NCI-H460 (cell line): Measurements from ENCODE around the gene TIMP4. TPM values are rescaled to one million over a fixed set of nuclear protein-coding genes. Genes with fewer than 3 reads are reported as not detected.
A peak's percentile ranks its signal among the peaks of the same experiment; 100 is the strongest.

Experiments
- DNase-seq: peaks from one replicate; pipeline ENCODE4 v3.0.0-alpha.2; 2016; ENCODE audit warnings: low read depth; ENCODE audit errors: extremely low read depth
- total RNA-seq: library from RNA; depleted of rRNA; stranded (reverse); fragments of >200 nt; shearing (Covaris generic); gene quantifications from 2 replicates; pipeline ENCODE4 v1.2.3, GENCODE V29; 2014

The TIMP4 gene
- total RNA-seq, 1 experiment from 2014 or later, result 4.7 TPM

DNA sequence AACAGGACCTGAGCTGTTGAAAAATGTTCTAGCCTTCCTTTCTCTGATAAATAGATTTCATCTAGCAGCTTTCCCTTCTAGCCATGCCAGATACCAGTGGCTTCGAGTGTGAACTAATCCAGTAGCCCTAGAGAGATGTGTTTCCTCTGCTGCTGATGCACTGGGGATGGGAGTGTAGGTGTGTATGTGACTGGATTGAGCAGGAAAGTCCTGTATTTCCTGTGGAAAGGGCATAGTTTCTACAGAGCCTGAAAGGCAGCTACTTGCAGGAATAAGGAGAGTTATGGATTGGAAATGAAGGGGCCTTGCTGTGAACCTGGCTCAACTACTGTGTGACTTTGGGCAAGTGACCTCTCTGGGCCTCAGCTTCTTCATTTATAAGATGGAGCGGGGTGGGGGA, 8.6 kb downstream of the TIMP4 start:
- DNase-seq, result no peak

DNA sequence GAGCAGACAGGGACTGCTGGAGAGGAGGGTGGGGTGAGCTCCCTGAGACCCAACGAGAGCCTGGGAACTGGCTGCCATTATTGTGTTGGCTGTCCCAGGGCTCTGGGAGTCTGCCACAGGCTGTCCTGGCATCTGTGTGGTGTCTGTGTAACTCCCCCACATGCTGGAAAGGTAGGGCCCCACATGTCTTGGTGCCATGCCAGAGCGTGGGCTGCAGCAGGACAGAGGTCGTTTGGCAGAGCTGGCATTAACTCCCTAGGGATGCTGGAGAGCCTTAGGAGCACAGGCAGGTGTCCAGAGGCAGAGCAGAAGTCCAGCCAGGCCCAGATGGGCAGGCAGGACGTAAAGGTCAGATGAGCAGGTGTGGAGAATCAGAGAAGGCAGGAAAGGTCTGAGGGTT, 9.7 kb downstream of the TIMP4 start:
- DNase-seq, result no peak

DNA sequence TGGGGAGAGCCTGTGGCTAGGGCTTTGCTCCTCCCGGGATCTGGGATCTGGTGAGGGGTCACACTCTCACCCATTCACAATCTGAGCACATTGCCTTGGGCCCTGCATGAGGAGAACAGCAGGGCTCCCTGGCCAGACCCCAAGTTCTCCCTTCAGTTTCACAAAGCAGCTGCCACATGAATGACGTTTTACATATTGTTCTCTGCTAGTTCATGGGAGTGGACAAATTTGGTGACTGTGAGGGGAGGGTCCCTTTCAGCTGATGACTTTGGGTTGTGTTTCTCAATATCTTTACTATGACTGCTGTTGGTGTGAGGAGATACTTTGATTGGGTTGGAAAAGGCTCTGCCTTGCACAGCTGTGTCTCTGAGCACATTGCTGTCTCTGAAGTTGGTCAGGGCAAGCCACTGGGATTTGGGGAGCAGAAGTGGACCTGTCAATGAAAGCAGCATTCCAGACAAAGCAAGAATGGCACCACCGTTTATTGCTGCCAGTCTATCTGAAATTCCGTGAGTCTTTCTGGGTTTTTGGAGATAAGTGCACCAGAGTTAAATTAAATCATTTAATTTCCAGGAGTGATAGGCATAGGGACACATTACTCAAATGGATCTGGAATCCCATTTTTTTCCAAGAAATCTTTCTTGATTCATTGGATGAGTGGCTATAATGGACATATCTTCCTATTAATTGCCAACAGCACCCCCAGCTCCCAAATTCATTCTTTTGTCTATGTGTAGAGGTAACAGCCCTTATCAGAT, 10.3 kb downstream of the TIMP4 start:
- no peak for DNase-seq

DNA sequence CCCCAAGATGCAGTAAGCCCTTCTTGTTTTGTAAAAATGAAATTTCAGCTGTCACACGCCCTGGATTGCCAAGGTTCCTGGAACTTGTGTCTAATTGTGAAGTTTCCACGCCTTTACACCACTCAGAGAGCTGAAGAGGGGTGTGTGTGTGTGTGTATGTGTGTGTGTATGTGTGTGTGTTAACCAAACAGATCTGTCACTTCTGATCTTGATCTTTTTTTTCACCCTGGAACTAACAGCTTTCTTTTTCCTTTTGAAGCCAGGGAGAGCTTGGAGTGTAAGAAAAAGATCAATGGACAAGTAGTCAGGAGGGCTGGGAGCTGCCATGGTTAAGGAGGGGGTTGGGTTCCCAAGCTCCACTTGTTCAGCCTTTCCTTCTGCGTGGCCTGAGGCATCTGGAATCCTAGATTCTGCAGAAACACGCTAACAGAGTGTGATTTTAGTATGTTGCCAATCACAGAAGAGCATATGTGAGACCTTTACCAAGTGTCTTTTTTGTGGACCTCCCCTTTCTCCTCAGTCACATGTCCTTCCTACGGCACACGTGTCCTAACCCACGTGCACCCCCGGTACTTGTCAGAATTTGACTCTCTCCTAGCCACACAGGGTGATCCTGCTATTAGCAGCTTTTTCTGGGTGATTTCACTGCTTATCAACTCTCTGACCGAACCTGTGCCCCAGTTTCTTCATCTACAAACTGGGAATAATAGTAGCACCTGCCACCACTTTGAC, 11.5 kb downstream of the TIMP4 start:
- no peak for DNase-seq

DNA sequence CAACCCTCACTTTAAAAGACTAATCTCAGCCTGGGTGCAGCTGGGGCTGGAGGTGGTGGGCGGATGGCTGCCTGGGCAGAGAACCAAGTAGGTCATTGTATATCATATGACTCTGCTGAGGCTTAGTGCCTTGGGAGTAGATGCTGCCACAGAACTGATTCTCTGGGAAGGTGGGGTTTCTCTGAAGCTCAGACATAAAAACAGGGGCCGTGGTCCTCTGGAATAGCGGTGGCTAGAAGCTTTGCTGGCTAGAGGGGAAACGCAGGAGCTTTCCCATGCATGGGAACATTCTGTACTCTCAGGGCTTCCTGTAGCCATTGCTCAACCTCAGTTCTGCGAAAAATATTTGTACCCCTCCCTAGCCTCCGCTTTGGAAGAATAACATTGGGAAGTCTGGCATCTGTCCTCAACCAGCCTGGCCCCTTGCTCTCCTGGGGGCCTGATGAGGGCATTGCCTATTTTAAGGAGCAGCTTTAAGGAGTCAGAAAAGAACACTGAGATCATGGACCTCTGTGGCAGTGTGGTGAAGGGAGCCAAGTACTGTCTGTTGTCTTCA, 14.7 kb downstream of the TIMP4 start:
- DNase-seq, result no peak

DNA sequence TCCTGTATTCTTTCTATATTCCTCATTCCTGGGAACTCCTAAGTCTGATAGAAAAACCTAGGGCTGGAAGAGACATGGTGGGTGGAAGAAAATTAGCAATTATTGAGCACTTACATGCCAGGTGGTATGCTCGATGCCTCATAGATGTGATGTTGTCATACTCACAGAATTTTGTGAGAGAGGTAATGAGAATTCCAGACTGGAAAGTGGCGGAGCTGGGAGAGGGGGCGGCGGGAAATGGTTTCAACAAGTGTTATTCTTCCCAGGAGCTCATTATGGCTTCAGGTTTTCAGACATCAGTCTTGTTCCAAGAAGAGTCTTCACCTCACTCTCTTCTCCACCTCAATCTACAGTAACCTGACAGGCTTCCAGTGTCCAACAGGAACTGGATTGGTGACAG, 16.2 kb downstream of the TIMP4 start:
- no peak for DNase-seq

DNA sequence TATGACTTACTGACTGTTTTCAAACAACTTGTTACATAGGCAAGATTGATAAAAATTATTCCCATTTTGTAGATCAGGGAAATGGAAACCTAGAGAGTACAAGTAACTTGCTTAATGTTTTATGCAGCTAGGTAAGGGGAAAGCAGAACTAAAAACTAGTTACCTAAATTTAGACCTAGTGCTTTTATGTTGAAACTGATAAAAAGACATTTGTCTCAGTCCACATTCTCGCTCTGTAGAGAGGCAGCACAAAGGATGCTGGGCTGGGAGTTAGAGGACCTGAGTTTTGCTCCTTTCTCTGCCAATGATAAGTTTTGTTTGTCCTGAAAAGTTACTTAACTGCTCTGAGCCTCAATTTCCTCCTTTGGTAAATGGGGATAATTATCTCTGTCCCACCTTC, 17.4 kb downstream of the TIMP4 start:
- no peak for DNase-seq

DNA sequence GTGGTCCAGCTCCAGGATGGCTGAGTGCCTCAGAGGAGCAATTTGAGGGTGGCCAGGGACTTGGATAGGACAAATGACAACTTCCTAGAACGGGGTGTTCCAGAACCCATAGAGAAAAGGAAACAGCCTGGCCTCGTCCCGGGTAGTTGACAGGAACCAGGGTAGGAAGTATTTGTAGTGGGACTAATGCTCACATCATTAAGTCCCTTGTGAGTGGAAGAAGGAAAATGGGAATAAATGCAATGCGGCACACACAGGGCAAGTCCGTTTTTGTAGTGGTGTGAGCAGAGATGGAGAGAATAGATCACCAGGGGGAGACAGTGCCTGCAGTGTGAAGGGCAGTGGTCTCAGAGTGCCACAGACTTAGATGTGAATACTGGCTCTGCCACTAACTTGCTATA, 19.6 kb downstream of the TIMP4 start:
- no peak for DNase-seq

DNA sequence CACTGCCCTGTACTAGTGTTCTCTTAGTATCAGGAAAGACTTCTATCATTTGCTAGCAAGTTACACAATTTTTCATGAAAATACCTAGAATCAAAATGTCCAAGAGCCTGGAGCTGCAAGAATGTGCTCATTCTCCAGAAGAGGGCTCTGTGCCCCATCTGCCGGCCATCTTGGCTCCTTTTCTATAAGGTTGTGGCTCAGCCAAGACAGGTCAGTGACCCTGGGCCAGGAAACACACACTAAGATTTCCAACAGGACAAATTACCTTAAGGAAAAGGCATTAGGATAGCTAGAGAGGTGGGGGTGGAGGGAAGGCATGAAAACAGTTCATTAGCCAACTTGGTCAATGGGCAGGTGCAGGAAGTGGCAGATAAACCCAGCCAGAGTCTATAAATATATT, 20.7 kb downstream of the TIMP4 start:
- peak; percentile 27 for DNase-seq

DNA sequence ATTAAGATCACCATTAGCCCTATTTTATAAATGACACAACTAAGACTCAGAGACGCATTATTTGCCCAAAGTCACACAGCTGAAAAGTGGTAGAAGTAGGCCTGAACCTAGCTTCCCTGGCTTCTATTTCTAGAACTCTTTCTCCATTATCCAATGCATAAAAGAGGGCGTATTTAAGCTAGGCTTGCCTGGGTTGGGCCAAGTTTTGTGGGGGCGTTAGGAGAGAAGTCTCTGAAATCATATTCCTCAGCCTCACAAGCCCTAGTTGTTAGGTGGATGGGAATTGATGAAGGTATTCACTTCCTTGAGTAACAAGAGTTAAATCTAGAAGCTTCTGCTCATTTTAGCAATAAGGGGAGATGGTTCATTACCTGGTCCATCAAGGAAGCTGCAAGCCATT, 22.3 kb downstream of the TIMP4 start:
- no peak for DNase-seq

DNA sequence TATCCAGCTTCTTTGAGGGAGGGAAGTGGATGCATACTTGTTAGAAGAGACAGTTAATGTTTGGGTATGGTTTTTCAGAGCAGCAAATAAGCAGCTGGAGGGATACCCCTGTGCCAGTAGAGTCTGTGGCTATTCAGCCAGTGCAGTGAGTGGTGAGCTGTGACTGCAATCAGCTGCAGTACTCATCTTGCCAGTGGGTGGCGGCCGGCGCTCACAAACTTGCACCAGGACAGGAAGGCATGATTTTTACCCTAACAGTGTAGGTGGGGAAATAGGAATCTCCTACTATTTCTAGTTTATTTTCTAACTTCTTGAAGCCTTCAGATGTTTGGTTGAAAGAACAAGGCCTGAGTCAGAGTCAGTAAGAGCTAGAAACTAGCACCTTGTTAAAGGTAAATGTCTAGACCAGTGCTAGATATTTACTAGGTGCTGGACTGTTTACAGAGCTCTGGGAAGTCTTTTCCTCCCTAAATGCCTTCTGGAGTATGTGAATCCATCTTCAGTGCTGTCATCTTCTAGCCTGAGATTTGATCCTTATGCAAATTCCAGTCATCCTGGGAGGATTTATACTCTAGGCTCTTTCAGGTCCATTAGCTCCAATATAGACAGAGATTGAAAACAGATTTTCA, 23.6 kb downstream of the TIMP4 start:
- peak; percentile 37 for DNase-seq

DNA sequence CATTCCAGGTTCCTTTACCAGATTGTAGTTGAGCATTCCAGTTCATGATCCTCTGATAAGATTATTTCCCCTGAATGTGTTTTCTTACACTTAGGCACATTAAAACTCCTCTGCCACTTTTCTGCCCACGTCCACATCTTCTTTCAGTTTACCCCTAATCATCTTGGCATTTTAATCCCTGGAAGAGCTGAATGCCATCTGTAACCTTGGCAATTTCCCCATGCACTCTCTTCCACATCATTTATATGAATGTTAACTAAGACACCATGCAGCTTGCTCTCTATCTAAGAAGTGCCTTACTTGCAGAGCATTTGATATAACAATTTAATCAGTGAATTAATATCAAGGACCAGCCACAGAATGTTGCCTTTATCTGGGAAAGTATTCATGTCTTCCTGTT, 25.8 kb downstream of the TIMP4 start:
- no peak for DNase-seq

DNA sequence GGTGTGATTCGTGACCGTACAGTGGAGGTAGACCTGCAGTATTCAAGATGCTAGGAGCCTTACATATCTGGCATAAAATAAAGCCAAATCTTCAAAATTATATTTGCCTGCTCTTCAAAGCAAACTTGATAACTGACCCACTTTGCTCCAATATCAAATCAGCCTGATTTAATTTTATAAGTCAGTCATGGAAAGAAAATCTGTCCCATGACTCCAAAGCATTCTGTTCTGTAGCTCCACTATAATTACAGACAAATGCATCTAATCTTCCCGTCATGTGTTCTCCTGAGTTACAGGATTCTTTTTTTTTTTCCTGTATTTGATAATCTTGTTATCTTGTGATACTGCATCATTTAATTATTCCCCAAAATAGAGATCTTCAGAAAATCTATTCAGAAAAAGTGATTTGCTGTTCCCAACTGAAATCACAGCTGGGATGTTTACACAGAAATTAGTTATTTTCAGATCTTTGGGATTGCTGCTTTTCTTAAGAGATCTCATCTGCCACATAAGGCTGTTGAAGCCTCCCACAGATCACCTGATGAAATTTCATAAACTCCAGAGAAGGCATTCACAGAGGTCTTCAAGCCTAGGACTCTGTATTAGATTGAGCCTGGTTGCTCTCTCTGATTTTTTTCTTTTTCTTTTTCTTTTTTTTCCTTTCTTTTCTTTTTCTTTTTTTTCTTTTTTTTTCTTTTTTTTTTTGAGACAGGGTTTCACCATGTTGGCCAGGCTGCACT, 27.2 kb downstream of the TIMP4 start:
- no peak for DNase-seq

DNA sequence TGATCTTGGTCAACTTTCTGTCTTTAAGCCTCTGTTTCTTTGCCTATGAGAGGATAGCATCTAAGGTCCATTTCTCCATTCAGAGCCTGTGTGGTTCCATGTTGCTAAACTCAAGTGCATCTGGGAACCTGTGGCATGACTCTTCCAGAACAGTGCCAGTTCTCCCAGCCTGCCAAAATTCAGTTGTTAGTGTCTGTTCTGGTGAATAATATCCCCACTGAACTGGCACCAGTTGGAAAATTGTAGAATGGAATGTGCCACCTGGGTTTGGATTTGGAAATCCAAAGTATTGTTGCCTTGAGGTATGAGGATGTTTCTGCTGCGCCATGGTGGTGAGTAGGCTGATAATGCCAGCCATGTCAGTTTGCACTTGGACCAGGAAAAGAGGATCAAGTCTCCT, 31.3 kb downstream of the TIMP4 start:
- no peak for DNase-seq

DNA sequence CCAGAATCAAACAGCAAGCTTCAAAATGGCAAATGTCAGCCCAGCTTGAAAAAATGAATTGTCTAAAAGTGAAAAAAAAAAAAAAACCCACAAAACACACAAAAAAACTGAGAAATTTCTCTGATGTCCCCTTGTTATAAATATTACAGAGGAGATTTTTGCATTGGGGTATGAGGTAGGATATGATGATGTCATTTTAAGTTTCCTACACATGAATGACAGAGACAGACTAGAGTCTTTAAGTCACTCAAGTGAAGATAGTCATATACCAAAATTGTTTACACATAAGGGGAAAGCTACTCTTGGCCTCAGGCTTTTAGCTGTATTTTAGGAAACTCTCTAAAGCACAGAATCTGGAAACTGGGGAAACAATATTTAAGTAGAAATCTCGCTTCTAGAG, 32.9 kb downstream of the TIMP4 start:
- DNase-seq, result no peak

DNA sequence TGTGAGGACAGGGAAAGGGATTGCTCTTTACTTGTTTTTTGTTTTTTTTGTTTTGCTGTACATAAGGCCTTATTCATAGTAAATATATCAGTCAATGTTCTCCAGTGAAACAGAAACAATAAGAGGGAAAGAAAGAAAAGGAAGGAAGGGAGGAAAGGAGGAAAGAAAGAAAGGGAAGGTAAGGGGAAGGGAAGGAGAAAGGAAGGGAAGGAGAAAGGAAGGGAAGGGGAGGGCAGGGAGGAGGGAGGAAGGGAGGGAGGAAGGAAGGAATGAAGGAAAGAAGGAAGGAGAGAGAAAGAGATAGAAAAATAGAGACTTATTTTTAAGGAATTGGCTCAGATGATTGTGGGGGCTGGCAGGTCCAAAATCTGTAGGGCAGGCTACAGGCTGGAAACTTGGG, 37.2 kb downstream of the TIMP4 start:
- DNase-seq, result no peak

DNA sequence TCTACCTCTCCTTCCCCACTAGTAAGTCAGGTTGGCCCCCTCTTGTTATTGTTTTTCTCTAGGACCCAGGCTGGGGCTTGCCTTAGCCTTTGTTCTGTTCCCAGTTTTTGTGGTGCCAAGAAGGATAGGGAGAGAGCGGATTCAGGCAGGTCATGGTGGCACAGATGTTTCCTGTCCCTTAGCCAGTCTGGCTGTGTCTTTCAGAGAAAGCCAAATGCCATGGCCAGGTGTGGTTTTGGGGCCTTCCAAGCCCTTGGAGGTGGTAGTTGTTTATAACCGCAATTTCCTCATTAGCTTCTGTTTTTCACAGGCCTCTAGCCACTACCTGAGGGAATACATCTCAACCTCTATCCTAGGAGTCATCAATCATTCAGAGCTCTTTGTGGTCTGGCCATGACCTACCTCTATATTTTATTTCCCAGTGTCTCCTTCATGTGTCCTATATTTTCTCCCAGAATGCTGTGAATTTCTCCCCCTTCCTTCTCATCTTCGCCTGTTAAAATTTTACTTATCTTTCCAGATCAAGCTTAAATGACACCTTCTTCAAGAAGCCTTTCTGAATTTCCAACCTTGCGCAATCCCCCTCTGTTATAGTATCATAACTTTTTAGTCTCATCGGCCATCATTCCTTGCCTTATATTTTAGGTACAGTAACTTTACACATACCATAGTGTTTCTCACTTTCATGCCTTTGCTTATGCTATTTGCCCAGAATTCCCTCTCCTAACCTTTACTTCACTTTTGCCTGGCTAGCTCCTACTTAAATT, 38.2 kb downstream of the TIMP4 start:
- DNase-seq, result no peak

DNA sequence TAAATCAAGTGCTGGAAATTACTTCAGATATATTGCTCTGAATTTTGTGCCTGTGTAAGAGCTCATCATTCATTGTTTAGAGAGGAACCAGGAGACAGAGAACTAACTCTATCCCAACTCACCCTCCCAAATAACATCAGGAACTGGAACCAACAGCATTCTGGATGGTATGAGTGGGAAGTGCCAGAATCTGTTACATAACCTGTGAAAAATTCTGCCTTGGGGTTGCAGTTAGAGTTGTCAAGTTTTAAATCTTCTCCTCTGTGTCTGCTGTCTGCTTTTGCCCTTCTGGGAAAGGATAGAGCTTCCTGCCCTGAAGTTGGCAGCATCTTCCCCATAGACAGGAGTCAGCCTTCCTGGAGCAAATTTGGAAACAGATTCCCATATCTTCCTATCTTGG, 41.2 kb downstream of the TIMP4 start:
- DNase-seq, result no peak

DNA sequence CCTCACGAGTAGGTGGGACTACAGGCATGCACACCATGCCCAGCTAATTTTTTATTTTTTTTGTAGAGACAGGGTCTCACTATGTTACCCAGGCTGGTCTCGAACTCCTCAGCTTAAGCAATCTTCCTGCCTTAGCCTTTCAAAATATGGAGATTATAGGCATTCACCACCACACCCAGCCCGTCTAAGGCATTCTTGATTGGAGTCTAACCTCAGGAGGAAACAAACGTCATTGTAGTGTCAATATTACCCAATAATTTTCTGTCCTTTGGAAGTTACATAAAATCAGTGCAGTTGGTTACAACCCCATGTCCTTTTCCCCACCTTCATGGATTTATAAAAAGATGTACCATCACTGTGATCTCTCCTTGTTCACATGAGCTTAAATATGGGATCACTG, 41.8 kb downstream of the TIMP4 start:
- DNase-seq, result no peak

DNA sequence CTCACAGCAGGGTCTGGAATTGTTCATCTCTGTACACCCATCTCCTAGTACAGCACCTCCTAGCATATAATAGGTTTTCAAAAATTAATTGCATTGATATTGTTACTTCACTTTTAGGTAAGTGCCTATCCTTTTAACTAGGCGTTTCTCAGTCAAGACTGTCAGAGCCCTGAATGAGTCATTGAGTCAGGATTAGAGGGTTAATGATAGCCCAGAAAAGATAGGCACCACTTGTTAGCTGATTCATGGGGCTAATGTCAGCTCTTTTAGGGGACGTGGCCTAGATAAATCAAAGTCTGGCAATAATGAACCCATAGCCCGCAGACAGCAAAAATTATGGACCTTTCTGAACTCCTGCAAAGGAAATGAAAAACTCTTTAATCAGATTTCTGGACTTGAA, 42.9 kb downstream of the TIMP4 start:
- DNase-seq, result no peak
